Prostate gland (tissue), 2 donors: ENCODE results near the gene TCERG1L. TPM values are rescaled to one million over a fixed set of nuclear protein-coding genes. Genes with fewer than 3 reads are reported as not detected.
"Not testable (repeated sequence)": the region's sequence is repeated elsewhere in the genome, so short reads cannot be mapped to it uniquely, and the experiment has no call there.

Experiments
- DNase-seq: peaks from one replicate; pipeline ENCODE4 v3.0.0-alpha.2; 2019; ENCODE audit warnings: low spot score
- H3K27ac ChIP-seq, 2 donors: fragments of 200-600 bp; sonication (generic); 2 replicates each; pipeline ENCODE4 v1.5.1; 2017 to 2019
- H3K27me3 ChIP-seq: fragments of 200-600 bp; sonication (generic); replicated peaks from 2 replicates; pipeline ENCODE4 v1.5.1; 2019; ENCODE audit not compliant: insufficient read depth
- H3K36me3 ChIP-seq, 2 donors: fragments of 200-600 bp; sonication (generic); 1 replicate in 1 of 2; 2 replicates in 1 of 2; pipeline versions ENCODE4 v1.5.1 to v1.8.1; 2017 to 2019
- H3K4me1 ChIP-seq: fragments of 200-600 bp; sonication (generic); replicated peaks from 2 replicates; pipeline ENCODE4 v1.5.1; 2019
- H3K4me3 ChIP-seq, 2 donors: fragments of 200-600 bp; sonication (generic); 2 replicates each; pipeline ENCODE4 v1.5.1; 2017 to 2019
- H3K9me3 ChIP-seq: fragments of 200-600 bp; sonication (generic); 2 replicates; pipeline ENCODE4 v1.5.1; 2017
- POLR2A ChIP-seq: fragments of 450-650 bp; IDR thresholded peaks from one replicate; pipeline ENCODE4 v1.6.1; 2016; ENCODE audit warnings: antibody characterized with exemption, mild to moderate bottlenecking
- POLR2AphosphoS5 ChIP-seq: sonication (generic); formaldehyde crosslinking; IDR thresholded peaks from one replicate; pipeline ENCODE4 v1.6.1; 2017; ENCODE audit warnings: antibody characterized with exemption
- WGBS: methylation state at CpG from one replicate; pipeline ENCODE4 v1.1.5; 2018; 5-methylcytosine and 5-hydroxymethylcytosine counted together
- intact Hi-C: fragments of 100-400 bp; cut with DNase I; formaldehyde crosslinking; loops from one replicate; pipeline ENCODE4 v1.14.2; 2022
- total RNA-seq, 2 donors: library from RNA; depleted of rRNA; stranded (reverse); fragments of >200 nt; gene quantifications; one replicate each; pipeline ENCODE4 v1.1.0, GENCODE V29; 2016
- TF ChIP-seq, protein P1 (sequence below), 4 experiments: fragments of 200-600 bp in 2 of 4; fragments of 450-650 bp in 2 of 4; sonication (generic) in 2 of 4; IDR thresholded peaks; 1 replicate in 3 of 4; 2 replicates in 1 of 4; pipeline ENCODE4 v1.5.1; 2016 to 2019; ENCODE audit warnings: antibody characterized with exemption in 4 of 4, mild to moderate bottlenecking in 2 of 4, moderate library complexity in 2 of 4

TCERG1L gene
- total RNA-seq, 2 donors from 2014 or later = 0.23 to 4.0 TPM

DNA sequence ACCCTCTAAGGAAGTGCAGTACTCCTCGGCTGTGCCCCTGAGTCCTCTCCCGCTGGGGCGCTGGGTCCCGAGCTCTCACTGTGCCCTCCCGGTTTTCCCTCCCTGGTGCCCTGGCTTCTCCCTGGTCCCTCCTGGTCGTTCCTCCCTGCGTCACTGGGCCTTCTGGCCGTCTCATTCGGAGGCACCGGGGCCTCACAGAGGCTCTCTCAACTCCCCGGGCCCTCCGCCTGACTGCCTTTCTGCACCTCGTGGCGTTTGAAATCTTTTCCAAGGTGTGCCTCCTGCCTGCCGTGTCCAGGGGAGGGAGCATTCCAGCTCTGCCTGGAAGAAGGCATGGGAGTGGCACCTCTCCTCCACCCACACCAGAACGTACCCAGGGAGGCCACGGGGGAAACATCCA lies 174.3 kb downstream of the TCERG1L start:
- intact Hi-C loops = no loop called here
- WGBS = 65% methylated on average over 17 of the region's 17 CpGs
- no peak for DNase-seq
- no peak overlapping the region for H3K4me3 ChIP-seq
- TF ChIP-seq POLR2A (no peak), POLR2AphosphoS5 (no peak)
- H3K4me1 ChIP-seq = no peaks in the 10 kb centered on the region
- H3K27ac ChIP-seq = no peak overlapping the region
- H3K36me3 ChIP-seq = no peaks in the 10 kb centered on the region
- no peaks in the 10 kb centered on the region for H3K9me3 ChIP-seq
- no peaks in the 10 kb centered on the region for H3K27me3 ChIP-seq

DNA sequence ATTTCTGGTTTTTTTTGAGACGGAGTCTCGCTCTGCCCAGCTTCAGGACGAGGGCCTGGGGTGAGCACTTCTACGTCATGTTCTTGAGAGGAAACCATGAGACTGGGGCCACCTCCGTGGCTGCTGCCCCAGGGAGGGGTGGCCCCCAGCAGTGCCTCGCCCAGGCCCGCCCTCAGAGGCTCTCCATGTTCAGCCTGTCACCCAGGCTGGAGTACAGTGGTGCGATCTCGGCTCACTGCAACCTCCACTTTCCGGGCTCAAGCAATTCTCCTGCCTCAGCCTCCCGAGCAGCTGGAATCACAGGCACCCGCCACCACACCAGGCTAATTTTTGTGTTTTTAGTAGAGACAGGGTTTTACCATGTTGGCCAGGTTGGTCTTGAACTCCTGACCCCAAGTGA lies 175.2 kb downstream of the TCERG1L start:
- H3K27me3 ChIP-seq, H3K27ac ChIP-seq, intact Hi-C loops, H3K9me3 ChIP-seq, H3K36me3 ChIP-seq, DNase-seq, H3K4me3 ChIP-seq, H3K4me1 ChIP-seq: not testable (repeated sequence)
- 96% methylated on average over 12 of the region's 12 CpGs for WGBS

DNA sequence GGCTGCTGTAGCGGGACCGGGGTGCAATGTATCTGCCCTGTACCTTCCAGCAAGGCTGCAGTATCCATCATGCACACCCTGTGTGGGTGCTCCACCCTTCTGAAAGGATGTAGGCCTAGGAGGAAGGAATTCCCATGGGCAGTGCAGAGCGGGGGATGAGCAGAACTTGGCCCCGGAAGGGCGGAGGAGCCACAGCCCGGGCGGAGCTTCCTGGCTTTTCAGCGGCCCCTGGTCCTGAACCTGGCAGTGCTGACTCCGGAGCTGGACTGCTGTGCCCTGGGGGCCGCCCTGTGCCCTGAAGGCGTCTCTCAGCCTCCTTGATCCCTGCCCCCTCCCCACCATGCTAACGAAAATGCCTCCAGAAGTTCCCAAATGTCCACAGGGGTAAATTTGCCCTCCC lies 175.8 kb downstream of the TCERG1L start:
- Histone ChIP-seq H3K36me3 (no peaks in the 10 kb centered on the region), H3K4me3 (no peak overlapping the region), H3K27me3 (no peaks in the 10 kb centered on the region), H3K9me3 (no peaks in the 10 kb centered on the region), H3K27ac (no peak overlapping the region), H3K4me1 (no peaks in the 10 kb centered on the region)
- intact Hi-C loops = no loop called here
- TF ChIP-seq POLR2AphosphoS5 (no peak), POLR2A (no peak)
- TF ChIP-seq, protein P1, sequence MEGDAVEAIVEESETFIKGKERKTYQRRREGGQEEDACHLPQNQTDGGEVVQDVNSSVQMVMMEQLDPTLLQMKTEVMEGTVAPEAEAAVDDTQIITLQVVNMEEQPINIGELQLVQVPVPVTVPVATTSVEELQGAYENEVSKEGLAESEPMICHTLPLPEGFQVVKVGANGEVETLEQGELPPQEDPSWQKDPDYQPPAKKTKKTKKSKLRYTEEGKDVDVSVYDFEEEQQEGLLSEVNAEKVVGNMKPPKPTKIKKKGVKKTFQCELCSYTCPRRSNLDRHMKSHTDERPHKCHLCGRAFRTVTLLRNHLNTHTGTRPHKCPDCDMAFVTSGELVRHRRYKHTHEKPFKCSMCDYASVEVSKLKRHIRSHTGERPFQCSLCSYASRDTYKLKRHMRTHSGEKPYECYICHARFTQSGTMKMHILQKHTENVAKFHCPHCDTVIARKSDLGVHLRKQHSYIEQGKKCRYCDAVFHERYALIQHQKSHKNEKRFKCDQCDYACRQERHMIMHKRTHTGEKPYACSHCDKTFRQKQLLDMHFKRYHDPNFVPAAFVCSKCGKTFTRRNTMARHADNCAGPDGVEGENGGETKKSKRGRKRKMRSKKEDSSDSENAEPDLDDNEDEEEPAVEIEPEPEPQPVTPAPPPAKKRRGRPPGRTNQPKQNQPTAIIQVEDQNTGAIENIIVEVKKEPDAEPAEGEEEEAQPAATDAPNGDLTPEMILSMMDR (IDR thresholded peaks at IDR 0.05) = no peak
- no peak for DNase-seq
- WGBS = 92% methylated on average over 12 of the region's 12 CpGs

DNA sequence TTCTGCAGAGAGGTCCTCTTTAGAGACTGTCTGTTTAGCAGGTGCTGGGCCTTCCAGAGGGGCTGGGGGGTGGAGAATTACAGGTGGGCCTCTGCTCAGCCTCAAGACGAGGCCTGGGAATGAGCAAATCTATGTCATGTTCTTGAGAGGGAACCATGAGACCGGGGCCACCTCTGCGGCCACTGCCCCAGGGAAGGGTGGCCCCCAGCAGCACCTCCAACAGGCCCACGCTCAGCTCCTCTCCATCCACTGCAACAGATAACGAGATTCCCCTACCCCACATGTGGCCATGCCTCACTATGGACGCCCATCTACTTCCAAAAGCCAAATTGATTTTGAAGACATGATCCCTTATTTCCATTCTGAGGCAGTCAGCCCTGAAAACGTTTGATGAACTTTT lies 176.9 kb downstream of the TCERG1L start:
- Histone ChIP-seq H3K36me3 (no peaks in the 10 kb centered on the region), H3K9me3 (no peaks in the 10 kb centered on the region), H3K27me3 (no peaks in the 10 kb centered on the region), H3K4me1 (no peaks in the 10 kb centered on the region), H3K27ac (no peak overlapping the region), H3K4me3 (no peak overlapping the region)
- TF ChIP-seq, protein P1 (IDR thresholded peaks at IDR 0.05) = no peak
- TF ChIP-seq POLR2A (no peak), POLR2AphosphoS5 (no peak)
- DNase-seq = no peak
- WGBS = 90% methylated on average over 7 of the region's 7 CpGs
- intact Hi-C loops = no loop called here

GRCh38 chr10:131134001-131134576 lies 177.4 kb downstream of the TCERG1L start:
- Histone ChIP-seq H3K4me3 (no peak overlapping the region), H3K4me1 (no peaks in the 10 kb centered on the region), H3K36me3 (no peaks in the 10 kb centered on the region), H3K27me3 (no peaks in the 10 kb centered on the region), H3K9me3 (no peaks in the 10 kb centered on the region), H3K27ac (no peak overlapping the region)
- intact Hi-C loops = no loop called here
- no peak for TF ChIP-seq POLR2AphosphoS5
- TF ChIP-seq, protein P1 (IDR thresholded peaks at IDR 0.05) = no peak
- TF ChIP-seq POLR2A = no peak
- DNase-seq = no peak
- 94% methylated on average over 7 of the region's 7 CpGs for WGBS

GRCh38 chr10:131132681-131133080 lies 178.8 kb downstream of the TCERG1L start:
- Histone ChIP-seq H3K4me3 (no peak overlapping the region), H3K9me3 (no peaks in the 10 kb centered on the region), H3K36me3 (no peaks in the 10 kb centered on the region), H3K27me3 (no peaks in the 10 kb centered on the region), H3K27ac (no peak overlapping the region), H3K4me1 (no peaks in the 10 kb centered on the region)
- intact Hi-C loops = no loop called here
- no peak for DNase-seq
- no peak for TF ChIP-seq POLR2AphosphoS5
- 92% methylated on average over 8 of the region's 8 CpGs for WGBS
